HG03066 (cell line): ENCODE data around the gene LILRB3.
"Not testable (repeated sequence)": the region's sequence is repeated elsewhere in the genome, so short reads cannot be mapped to it uniquely, and the experiment has no call there.

Experiments used
- ATAC-seq: cut with Tn5 transposase; IDR thresholded peaks from one replicate; pipeline ENCODE4 v1.9.1; 2021; ENCODE audit warnings: low read depth; ENCODE audit not compliant: unreplicated experiment

The LILRB3 gene

GRCh38 chr19:54243809-54244208 is 21.0 kb upstream of the LILRB3 start:
- not testable (repeated sequence) for ATAC-seq

GRCh38 chr19:54242646-54243045 is 19.8 kb upstream of the LILRB3 start, which contains the start of gene LILRA6:
TSS of gene LILRA6 (minus strand) at chr19:54242790.
- not testable (repeated sequence) for ATAC-seq

GRCh38 chr19:54242234-54242633 is 19.4 kb upstream of the LILRB3 start:
- not testable (repeated sequence) for ATAC-seq

GRCh38 chr19:54240372-54241336 is 17.8 kb upstream of the LILRB3 start:
- not testable (repeated sequence) for ATAC-seq

GRCh38 chr19:54239491-54240371 is 16.9 kb upstream of the LILRB3 start:
- ATAC-seq = not testable (repeated sequence)

GRCh38 chr19:54233941-54234340 is 11.1 kb upstream of the LILRB3 start:
- no peak for ATAC-seq

- ATAC-seq = no peak
Observed at GRCh38 chr19:54231077-54231931, 8.5 kb upstream of the LILRB3 start.

GRCh38 chr19:54230031-54230430 is 7.2 kb upstream of the LILRB3 start:
- no peak for ATAC-seq

GRCh38 chr19:54229146-54229545 is 6.3 kb upstream of the LILRB3 start:
- no peak for ATAC-seq

GRCh38 chr19:54224619-54225018 is 1.8 kb upstream of the LILRB3 start:
- ATAC-seq = not testable (repeated sequence)

- not testable (repeated sequence) for ATAC-seq
Observed at GRCh38 chr19:54223937-54224281, 1.1 kb upstream of the LILRB3 start.

- ATAC-seq = not testable (repeated sequence)
Observed at GRCh38 chr19:54223277-54223936, 600 bp upstream of the LILRB3 start.

GRCh38 chr19:54221947-54222346 is 860 bp downstream of the LILRB3 start:
- not testable (repeated sequence) for ATAC-seq

GRCh38 chr19:54219702-54220101 is 3.1 kb downstream of the LILRB3 start:
- not testable (repeated sequence) for ATAC-seq

- ATAC-seq = no peak
Observed at GRCh38 chr19:54218960-54219661, 3.7 kb downstream of the LILRB3 start.

- no peak for ATAC-seq
Observed at GRCh38 chr19:54218259-54218658, 4.5 kb downstream of the LILRB3 start.

- ATAC-seq = not testable (repeated sequence)
Observed at GRCh38 chr19:54217517-54218247, 5.1 kb downstream of the LILRB3 start.

GRCh38 chr19:54216869-54217268 is 5.9 kb downstream of the LILRB3 start:
- no peak for ATAC-seq
